ENCODE data around the gene SKA3. TPM values are rescaled to one million over a fixed set of nuclear protein-coding genes. Genes with fewer than 3 reads are reported as not detected.
"Not testable (repeated sequence)": the region's sequence is repeated elsewhere in the genome, so short reads cannot be mapped to it uniquely, and the experiment has no call there.

Gene SKA3
- total RNA-seq, 1 donor from 2014 or later: 1.7 TPM

DNA sequence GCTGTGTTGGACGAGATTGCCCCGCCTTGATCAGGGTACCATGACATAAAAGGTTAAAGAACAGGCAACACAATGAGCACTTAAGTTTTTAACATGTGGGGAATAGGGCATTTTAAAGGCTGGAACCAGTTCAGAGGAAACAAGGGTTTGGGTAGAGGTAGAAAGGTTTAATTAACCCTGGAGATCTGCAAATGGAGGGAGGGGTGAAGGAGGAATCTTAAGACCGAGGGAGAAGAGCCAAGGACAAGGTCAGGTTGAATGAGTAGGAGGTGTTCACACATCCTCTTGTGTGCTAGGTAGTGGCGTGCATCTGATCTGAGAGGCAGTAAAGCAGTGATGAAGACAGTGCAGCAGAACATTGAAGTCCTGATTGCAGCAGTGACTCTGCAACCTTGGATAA lies 28.5 kb downstream of the SKA3 start:
- TF ChIP-seq, protein P1, sequence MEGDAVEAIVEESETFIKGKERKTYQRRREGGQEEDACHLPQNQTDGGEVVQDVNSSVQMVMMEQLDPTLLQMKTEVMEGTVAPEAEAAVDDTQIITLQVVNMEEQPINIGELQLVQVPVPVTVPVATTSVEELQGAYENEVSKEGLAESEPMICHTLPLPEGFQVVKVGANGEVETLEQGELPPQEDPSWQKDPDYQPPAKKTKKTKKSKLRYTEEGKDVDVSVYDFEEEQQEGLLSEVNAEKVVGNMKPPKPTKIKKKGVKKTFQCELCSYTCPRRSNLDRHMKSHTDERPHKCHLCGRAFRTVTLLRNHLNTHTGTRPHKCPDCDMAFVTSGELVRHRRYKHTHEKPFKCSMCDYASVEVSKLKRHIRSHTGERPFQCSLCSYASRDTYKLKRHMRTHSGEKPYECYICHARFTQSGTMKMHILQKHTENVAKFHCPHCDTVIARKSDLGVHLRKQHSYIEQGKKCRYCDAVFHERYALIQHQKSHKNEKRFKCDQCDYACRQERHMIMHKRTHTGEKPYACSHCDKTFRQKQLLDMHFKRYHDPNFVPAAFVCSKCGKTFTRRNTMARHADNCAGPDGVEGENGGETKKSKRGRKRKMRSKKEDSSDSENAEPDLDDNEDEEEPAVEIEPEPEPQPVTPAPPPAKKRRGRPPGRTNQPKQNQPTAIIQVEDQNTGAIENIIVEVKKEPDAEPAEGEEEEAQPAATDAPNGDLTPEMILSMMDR (IDR thresholded peaks at IDR 0.05): no peak
- Histone ChIP-seq H3K36me3 (peaks cover 45% of the 10 kb centered on the region), H3K4me3 (no peak overlapping the region), H3K27ac (no peak overlapping the region), H3K9me3 (no peaks in the 10 kb centered on the region), H3K4me1 (peaks cover 7% of the 10 kb centered on the region), H3K27me3 (no peaks in the 10 kb centered on the region)
- intact Hi-C loops (cut with DNase I): no loop called here
- no peak for ATAC-seq
- no peak for DNase-seq

GRCh38 chr13:21142766-21143165 lies 33.6 kb downstream of the SKA3 start:
- ATAC-seq (no peak), DNase-seq (no peak)
- no peak overlapping the region for H3K27ac ChIP-seq
- H3K36me3 ChIP-seq: peaks cover 43% of the 10 kb centered on the region
- intact Hi-C loops (cut with DNase I): no loop called here
- no peaks in the 10 kb centered on the region for H3K9me3 ChIP-seq
- H3K27me3 ChIP-seq: no peaks in the 10 kb centered on the region
- TF ChIP-seq, protein P1 (IDR thresholded peaks at IDR 0.05): no peak
- H3K4me3 ChIP-seq: no peak overlapping the region
- H3K4me1 ChIP-seq: peaks cover 26% of the 10 kb centered on the region

DNA sequence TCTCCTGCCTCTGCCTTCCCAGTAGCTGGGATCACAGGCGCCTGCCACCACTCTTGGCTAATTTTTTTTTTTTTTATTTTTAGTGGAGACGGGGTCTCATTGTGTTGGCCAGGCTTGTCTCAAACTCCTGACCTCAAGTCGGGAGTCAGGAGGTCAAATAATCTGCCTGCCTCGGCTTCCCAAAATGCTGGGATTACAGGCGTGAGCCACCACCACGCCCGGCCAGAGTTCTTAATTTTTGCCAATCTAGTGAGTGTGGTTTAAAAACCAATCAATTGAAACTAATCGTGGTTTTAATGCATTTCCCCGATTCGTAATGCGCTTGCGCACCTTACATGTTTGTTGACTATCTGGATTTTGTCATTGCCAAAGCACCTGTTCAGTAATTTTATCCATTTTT lies 37.0 kb downstream of the SKA3 start:
- H3K27me3 ChIP-seq: no peaks in the 10 kb centered on the region
- ATAC-seq (no peak), DNase-seq (no peak)
- peaks cover 26% of the 10 kb centered on the region for H3K4me1 ChIP-seq
- intact Hi-C loops (cut with DNase I): no loop called here
- no peaks in the 10 kb centered on the region for H3K9me3 ChIP-seq
- H3K4me3 ChIP-seq: peak overlapping the region; percentile 78
- peaks cover 16% of the 10 kb centered on the region for H3K36me3 ChIP-seq
- peak overlapping the region; percentile 93 for H3K27ac ChIP-seq
- TF ChIP-seq, protein P1 (IDR thresholded peaks at IDR 0.05): no peak

- TF ChIP-seq, protein P1 (IDR thresholded peaks at IDR 0.05): no peak
- ATAC-seq (no peak), DNase-seq (no peak)
- H3K4me1 ChIP-seq: peaks cover 25% of the 10 kb centered on the region
- H3K27ac ChIP-seq: no peak overlapping the region
- no peaks in the 10 kb centered on the region for H3K27me3 ChIP-seq
- intact Hi-C loops (cut with DNase I): no loop called here
- no peaks in the 10 kb centered on the region for H3K9me3 ChIP-seq
- no peak overlapping the region for H3K4me3 ChIP-seq
- peaks cover 12% of the 10 kb centered on the region for H3K36me3 ChIP-seq
Measured at GRCh38 chr13:21138561-21138960, 37.8 kb downstream of the SKA3 start.

DNA sequence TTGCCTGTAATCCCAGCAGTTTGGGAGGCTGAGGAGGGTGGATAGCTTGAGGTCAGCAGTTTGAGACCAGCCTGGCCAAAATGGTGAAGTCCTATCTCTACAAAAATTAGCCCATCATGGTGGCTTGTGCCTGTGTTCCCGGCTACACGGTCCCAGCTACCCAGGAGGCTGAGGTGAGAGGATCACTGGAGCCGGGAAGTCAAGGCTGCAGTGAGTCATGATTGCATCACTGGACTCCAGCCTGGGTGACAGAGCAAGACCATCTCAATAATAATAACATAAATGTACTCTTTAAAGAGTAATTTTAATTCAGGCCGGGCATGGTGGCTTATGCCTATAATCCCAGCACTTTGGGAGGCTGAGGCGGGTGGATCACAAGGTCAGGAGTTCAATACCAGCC lies 38.7 kb downstream of the SKA3 start:
- intact Hi-C loops (cut with DNase I): no loop called here
- TF ChIP-seq, protein P1 (IDR thresholded peaks at IDR 0.05): no peak

GRCh38 chr13:21135833-21136232 lies 40.5 kb downstream of the SKA3 start:
- H3K27ac ChIP-seq; H3K36me3 ChIP-seq; H3K27me3 ChIP-seq; intact Hi-C loops (cut with DNase I); H3K4me3 ChIP-seq; ATAC-seq; H3K4me1 ChIP-seq; DNase-seq; H3K9me3 ChIP-seq: not testable (repeated sequence)

More for the DNA sequence above, 38.7 kb downstream of the SKA3 start:
- Histone ChIP-seq H3K36me3 (peaks cover 3% of the 10 kb centered on the region), H3K4me1 (peaks cover 17% of the 10 kb centered on the region), H3K9me3 (no peaks in the 10 kb centered on the region), H3K27me3 (no peaks in the 10 kb centered on the region), H3K27ac (no peak overlapping the region), H3K4me3 (no peak overlapping the region)
- ATAC-seq (no peak), DNase-seq (no peak)

All from upper lobe of right lung (tissue), 1 donor.